Pulmonary artery endothelial cell (primary cell): ENCODE data around the gene CSF2. TPM values are rescaled to one million over a fixed set of nuclear protein-coding genes. Genes with fewer than 3 reads are reported as not detected.

Experiments
- DNase-seq: peaks from one replicate; pipeline ENCODE4 v3.0.0-alpha.2; 2011; ENCODE audit warnings: low read depth, low spot score
- total RNA-seq: library from RNA; depleted of rRNA; stranded (reverse); fragments of >200 nt; gene quantifications from 2 replicates; pipeline ENCODE4 v1.2.3, GENCODE V29; 2014

The CSF2 gene
- total RNA-seq, 1 donor from 2014 or later, result not detected

DNA sequence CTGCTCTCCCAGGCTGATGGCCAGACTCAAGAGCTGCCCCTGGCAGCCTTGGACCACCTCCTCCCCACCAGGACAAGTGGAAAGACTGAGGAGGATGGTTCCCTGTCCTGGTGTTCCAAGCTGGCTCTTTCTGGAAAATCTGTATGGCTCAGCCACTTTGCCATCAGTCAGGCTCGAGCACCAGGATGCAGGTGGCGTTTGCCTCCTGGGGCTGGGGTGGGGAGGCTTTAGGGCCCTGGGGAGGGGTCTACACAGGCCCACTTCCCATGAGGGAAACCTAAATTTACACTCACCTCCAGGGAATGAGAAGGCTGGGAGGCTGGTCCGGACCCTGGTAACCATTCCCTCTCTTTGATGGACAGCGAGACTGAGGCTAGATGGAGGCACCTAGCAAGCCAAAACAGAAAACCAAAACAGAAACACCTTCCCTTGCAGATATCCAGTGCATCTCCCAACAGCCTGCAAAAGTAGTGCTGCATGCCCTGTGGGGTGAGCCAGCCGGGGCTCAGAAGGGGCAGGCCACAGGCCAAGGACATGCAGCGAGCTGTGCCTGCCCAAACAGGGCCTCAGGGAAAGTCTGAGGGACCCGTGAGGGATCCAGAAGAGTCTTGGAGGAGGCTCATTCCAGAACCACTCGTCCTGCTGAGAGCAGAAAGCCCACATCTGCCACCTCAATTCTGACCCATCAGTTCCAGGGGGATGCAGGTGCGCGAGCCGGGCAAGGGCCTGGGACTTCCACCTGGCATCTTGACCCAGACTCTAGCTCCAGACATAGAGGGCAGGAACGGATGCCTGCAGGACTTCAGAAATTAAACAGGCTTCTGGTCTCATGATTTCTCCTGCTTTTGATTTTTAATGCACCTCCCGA is 5.4 kb upstream of the CSF2 start:
- DNase-seq, result no peak

- no peak for DNase-seq
Observed at GRCh38 chr5:132069561-132069960, 4.0 kb upstream of the CSF2 start.

- no peak for DNase-seq
Observed at GRCh38 chr5:132069994-132070393, 3.6 kb upstream of the CSF2 start.

- DNase-seq, result no peak
Observed at GRCh38 chr5:132070460-132071337, 2.9 kb upstream of the CSF2 start.

DNA sequence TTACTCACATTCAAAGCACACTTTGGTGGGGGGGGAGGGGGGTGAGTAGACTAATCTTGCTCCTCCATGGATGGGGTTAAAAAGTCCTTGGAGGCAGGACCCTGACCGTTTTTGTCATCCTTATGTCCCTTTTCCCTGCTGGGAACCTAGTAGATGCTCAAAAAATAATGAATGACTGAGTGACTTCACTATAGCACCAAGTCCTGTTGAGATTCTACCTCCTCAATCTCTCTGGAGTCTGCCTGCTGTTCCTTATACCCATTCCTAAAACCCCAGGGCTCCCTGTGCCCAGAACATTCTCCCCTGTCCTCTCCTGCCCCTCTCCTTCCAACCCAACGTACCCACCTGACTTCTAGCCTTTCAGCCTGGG is 2.3 kb upstream of the CSF2 start:
- DNase-seq, result no peak

DNA sequence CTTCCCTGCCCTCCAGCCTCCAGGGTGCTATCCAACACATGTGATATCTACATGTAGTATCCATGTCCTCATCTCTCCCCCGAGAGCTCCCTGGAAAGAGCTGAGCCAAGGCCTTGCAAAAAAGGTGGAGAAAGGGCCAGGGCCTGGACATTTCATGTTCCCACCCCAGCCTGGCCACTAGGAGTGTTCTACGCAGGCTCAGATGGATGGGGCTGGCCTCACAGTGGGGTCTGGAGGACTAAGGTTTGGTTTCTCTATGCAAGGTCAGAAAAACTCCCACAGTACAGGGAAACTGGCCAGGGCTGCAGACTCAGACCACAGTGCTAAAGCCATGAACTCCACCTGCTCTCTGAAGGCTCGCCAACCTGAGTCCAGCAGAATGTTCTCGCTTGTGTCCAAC is 1.5 kb upstream of the CSF2 start:
- DNase-seq, result no peak

DNA sequence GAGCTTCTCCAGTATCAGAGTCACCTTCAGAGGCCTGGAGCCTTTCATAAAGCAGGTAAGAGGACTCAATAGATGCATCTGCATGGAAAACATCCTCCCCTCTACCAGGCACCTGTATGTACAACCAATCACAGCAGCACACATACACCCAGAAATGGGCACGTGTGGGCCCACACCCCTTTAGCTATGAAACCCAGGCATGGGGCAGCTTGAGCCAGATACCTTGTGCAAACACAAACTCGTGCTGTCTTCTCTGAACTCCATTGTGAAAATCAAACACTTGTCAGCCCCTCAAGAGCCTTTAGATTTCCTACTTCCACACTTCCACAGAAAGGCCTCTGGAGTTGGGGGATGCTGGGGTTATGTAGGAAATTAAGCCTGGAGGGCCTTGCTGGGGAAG is 1.1 kb upstream of the CSF2 start:
- DNase-seq, result no peak

DNA sequence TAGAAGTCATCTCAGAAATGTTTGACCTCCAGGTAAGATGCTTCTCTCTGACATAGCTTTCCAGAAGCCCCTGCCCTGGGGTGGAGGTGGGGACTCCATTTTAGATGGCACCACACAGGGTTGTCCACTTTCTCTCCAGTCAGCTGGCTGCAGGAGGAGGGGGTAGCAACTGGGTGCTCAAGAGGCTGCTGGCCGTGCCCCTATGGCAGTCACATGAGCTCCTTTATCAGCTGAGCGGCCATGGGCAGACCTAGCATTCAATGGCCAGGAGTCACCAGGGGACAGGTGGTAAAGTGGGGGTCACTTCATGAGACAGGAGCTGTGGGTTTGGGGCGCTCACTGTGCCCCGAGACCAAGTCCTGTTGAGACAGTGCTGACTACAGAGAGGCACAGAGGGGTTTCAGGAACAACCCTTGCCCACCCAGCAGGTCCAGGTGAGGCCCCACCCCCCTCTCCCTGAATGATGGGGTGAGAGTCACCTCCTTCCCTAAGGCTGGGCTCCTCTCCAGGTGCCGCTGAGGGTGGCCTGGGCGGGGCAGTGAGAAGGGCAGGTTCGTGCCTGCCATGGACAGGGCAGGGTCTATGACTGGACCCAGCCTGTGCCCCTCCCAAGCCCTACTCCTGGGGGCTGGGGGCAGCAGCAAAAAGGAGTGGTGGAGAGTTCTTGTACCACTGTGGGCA is 642 bp downstream of the CSF2 start:
- no peak for DNase-seq

- DNase-seq, result no peak
Observed at GRCh38 chr5:132074772-132075718, 1.5 kb downstream of the CSF2 start.

DNA sequence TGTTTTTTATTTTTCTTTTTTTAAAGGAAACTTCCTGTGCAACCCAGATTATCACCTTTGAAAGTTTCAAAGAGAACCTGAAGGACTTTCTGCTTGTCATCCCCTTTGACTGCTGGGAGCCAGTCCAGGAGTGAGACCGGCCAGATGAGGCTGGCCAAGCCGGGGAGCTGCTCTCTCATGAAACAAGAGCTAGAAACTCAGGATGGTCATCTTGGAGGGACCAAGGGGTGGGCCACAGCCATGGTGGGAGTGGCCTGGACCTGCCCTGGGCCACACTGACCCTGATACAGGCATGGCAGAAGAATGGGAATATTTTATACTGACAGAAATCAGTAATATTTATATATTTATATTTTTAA is 2.1 kb downstream of the CSF2 start:
- no peak for DNase-seq

DNA sequence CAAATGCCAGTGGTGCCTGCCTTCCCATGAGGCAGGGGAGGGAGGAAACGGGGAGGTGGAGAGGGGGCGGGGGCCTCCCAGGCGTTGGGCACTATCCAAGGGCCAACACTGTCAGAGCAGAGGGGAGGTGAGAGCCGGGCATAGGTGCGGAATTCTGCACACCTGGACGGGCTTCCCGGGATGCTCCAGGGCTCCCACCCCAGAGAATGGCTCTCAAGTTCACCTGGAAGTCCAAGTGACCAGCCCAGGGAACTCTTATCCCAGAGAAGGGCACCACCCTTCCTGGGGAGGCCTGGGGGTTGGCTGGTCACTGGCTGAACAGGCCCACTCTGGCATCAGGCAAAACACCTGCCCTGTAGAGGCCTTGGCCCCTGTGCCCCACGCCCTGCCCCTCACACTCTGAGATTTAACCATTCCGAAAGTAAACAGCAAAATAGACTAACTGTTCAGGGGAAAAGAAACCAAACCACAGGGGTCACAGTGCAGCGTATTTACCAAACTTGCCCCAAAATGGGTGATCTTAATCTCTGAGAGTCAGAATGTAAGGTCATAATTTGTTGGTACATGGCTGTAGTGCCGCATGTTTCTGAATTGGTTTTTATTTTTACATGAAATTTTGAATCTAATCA is 2.7 kb downstream of the CSF2 start:
- no peak for DNase-seq

GRCh38 chr5:132076983-132077382 is 3.4 kb downstream of the CSF2 start:
- no peak for DNase-seq

- DNase-seq, result no peak
Observed at GRCh38 chr5:132079081-132079480, 5.5 kb downstream of the CSF2 start.

DNA sequence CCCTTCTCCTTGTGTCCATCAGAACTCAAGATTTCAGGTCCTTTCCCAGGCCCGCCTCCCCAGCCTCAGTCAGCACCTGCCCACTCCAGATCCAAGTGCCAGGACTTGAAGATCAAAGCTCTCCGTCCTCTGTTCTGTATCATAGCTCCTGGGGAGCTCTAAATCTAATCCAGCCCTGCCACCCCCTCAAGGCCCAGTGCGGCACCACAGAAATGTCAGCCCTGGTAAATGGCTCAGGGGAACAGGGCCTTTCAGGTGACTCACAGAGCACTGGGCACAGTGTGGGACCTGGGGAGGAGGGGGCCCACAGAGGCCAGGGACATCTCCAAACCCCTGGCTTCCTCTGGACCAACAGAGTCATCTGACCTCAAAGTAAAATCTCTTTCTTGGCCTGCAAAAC is 6.0 kb downstream of the CSF2 start:
- no peak for DNase-seq

DNA sequence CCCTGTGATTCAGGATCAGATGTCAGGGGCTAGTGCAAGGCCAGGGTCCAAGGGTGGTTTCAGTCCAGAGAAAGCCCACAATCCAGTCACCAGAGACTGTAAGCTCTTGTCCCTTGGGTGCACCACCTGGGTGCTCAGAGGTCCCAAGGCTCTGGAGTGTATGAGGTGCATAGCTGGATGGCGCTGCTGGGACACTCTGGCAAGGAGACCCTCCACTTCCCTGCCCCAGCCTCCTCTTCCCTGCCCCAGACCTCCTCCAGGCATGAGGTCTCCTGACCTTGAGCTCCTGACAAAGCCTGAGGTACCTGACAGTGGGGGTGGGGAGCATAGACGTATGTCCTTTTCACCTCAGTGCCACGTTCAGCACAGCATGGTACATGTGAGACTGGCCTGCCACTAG is 7.0 kb downstream of the CSF2 start:
- no peak for DNase-seq

GRCh38 chr5:132081458-132081857 is 7.9 kb downstream of the CSF2 start:
- no peak for DNase-seq

DNA sequence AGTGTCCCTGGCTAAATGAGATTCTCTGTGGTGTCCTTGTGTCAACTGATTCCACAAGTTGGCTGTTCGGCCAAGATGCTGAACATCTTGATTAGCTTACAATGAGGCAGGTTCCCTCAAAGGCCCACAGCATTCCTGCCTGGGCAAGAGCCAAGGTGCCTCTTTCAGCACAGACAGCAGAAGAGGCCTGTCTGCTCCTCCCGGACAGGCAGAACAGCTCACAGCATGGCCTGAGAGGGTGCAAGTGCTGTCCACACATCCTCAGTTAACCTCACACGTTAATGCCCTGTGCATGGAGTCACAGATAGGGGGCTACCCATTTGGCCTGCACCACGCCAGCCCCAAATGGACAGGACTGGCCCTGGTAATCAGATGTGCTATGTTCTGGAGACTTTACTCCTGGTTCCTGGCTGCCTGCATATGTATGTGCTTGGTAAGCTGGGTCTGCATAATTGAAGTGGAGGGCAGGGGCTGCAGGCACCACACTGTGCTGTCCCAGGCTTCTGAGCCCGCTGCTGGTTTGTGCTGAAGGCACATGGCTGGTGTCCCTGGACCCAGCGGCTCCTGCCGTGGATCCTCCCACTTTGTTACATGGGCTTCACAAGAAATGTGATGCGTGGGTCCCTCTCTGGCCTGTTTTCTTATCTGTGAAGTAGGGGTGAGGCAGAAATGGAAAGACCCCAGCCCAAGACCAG is 8.9 kb downstream of the CSF2 start:
- DNase-seq, result no peak

DNA sequence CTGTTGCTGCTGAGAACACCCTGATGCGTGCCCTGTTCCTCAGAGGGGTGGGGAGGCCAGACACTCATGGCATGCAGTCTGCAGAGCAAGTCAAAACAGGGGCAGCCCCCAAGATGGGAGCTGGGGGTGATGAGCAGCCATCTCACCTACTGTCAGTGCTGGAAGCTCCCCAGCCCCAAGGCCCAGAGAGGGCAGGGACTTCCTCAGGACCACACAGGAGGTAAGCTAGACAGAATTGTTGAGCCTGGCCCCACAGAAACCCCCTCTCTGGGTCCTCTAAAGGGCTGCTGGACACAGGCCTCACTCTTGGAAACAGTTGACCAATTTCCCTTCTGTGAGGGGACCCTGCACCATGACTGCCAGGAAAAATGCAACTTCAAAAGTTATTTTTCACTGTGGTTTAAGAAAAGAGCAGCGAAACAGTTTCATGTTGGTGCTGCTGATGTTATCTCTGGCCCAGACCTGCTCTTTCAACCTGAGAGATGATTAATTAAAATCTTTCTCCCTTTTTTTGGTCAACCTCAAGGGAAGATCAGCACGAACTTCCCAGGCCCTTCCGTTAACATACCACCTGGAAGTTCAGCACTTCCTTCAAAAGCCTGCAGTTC is 9.6 kb downstream of the CSF2 start:
- no peak for DNase-seq

DNA sequence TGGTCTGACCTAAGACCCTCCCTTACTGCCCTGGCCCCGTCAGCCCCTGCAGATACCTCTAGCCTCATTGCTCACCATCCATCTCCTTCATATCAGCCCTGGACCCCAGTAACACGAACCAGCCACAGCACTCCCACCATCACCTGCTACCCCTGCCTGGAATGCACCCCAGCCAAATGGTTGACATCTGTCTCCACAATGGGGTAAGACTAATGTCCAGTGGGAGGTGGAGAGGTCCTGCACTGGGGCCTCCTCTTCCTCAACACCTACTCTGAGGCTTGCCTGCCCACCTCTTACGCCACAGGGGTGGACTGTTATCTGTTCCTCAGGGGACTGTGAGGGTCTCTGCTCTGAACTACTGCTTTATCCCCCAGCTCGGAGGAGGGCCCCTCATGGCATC is 12.1 kb downstream of the CSF2 start:
- DNase-seq, result no peak
